NOMO-1 treated with dmso at 0.1 percent for 144 hours (cell line): ENCODE measurements around the gene LENG9.
"Not testable (repeated sequence)": the region's sequence is repeated elsewhere in the genome, so short reads cannot be mapped to it uniquely, and the experiment has no call there.

ENCODE experiments used
- DNase-seq: peaks from one replicate; lab custom pipeline; 2025; ENCODE audit not compliant: unreplicated experiment; lab: John Stamatoyannopoulos, UW

LENG9 gene

GRCh38 chr19:54460230-54461005, 3.2 kb downstream of the LENG9 start:
- DNase-seq: no peak

- DNase-seq: no peak
Observed at GRCh38 chr19:54459282-54460229, 4.0 kb downstream of the LENG9 start.

- no peak for DNase-seq
Observed at GRCh38 chr19:54458648-54459281, 4.8 kb downstream of the LENG9 start.

DNA sequence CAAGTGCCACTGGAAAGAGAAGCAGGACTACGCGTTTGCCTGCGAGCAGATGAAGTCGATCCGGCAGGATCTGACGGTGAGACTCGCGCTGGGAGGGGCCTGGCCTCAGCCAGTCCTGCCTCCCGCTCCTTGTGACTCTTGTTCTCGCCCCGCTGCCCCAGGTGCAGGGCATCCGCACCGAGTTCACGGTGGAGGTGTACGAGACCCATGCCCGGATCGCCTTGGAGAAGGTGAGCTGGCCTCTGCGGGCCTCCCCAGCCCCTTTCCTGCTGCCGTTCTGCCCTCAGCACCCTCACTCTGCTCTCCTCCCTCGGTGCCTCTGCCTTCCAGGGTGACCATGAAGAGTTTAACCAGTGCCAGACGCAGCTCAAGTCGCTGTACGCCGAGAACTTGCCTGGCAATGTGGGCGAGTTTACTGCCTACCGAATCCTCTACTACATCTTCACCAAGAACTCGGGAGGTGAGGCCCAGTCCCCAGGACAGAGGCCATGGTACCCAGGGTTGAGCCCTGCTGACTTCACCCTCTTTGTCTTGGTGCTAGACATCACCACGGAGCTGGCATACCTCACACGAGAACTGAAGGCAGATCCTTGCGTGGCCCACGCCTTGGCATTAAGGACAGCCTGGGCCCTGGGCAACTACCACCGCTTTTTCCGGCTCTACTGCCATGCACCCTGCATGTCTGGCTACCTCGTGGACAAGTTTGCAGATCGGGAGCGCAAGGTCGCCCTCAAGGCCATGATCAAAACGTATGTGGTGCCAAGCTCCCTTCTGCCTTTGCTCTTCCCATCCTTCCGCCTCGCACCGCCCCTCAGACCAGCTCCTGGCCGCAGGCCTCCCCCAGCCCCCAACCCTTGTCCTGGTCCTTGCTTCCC, 5.6 kb downstream of the LENG9 start:
- no peak for DNase-seq

- no peak for DNase-seq
Observed at GRCh38 chr19:54456423-54457373, 6.9 kb downstream of the LENG9 start.

GRCh38 chr19:54455786-54456422, 7.7 kb downstream of the LENG9 start:
- DNase-seq: no peak

- no peak for DNase-seq
Observed at GRCh38 chr19:54454781-54455675, 8.6 kb downstream of the LENG9 start.

- DNase-seq: no peak
Observed at GRCh38 chr19:54453921-54454780, 9.4 kb downstream of the LENG9 start.

GRCh38 chr19:54452626-54453025, 11.0 kb downstream of the LENG9 start:
- no peak for DNase-seq

DNA sequence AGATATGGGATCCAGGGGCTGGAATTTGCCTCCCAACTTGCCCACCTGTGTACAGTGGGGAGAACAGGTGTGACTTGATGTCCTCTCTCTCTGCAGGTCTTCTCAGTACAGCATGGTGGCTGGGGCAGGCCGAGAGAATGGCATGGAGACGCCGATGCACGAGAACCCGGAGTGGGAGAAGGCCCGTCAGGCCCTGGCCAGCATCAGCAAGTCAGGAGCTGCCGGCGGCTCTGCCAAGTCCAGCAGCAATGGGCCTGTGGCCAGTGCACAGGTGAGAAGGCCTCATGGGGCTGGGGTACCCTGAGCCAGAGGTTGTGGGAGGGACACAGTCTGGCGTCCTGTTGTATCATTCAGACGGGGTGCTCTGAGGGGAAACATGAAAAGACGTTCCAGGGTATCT, 11.6 kb downstream of the LENG9 start:
- no peak for DNase-seq

GRCh38 chr19:54451331-54451871, 12.2 kb downstream of the LENG9 start:
- peak; percentile 23 for DNase-seq

DNA sequence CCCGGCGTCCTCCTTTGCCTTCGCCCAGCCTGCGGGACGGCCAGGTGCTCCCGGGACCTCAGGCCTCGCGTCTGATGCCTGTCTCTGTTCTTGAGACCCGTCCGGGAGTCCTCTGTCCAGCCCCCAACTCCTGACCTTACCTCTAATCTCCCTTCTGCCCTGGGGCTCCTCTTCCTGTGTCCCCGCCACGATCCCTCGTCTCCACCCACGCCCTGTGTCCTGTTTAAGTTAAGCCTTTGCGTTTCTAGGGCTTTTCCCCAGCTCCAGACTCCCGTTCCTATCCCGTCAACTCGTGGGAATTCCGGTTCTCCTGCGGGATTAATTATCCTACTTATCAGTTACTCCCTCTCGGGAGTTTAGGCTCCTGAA, 13.9 kb downstream of the LENG9 start:
- no peak for DNase-seq

DNA sequence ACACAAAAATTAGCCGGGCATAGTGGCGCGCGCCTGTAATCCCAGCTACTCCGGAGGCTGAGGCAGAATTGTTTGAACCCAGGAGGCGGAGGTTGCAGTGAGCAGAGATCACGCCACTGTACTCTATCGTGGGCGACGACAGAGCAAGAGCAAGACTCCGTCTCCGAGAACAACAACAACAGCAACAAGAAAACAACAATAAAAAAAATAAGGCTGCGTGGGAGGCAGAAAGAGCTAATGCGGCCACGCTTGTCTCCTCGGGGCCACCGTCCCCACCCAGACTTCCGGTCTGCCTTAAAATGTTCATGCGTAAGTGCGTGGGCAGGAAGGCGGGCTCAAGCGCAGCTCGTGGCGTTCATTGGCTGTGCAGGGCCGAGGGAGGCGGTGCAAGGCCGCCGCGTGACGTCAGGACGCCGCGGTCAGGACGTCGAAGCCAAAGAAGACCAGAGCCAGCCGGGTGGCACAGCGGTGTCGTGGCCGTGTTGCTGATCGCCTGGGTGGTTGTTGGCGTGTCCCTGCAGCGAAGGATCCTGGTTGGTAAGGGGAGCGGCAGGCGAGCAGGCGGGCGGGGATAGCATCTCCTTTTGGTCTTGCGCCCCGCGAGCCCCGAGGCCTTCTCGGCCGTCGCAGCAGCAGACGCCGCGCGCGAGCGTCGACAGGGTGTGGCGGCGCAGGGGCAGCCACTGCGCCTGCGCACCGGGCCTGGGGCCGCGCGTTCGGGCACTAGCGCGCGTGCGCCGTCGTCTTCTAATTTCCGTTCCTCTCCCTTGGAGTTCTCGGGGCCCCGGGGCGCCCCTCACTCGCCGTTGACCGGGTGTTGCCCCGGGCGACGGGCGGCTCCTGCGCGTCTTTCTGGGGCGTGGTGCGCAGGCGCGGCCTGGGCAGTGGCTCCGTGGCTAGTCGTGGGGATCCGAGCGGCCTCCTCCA, 14.5 kb downstream of the LENG9 start, which contains the start of gene LENG8:
Gene LENG8, plus strand, starts transcription at position 426 of the 927 bp plus-strand sequence. CDS start 2,146 bp downstream, outside the sequence.
- DNase-seq: peak; percentile 98

DNA sequence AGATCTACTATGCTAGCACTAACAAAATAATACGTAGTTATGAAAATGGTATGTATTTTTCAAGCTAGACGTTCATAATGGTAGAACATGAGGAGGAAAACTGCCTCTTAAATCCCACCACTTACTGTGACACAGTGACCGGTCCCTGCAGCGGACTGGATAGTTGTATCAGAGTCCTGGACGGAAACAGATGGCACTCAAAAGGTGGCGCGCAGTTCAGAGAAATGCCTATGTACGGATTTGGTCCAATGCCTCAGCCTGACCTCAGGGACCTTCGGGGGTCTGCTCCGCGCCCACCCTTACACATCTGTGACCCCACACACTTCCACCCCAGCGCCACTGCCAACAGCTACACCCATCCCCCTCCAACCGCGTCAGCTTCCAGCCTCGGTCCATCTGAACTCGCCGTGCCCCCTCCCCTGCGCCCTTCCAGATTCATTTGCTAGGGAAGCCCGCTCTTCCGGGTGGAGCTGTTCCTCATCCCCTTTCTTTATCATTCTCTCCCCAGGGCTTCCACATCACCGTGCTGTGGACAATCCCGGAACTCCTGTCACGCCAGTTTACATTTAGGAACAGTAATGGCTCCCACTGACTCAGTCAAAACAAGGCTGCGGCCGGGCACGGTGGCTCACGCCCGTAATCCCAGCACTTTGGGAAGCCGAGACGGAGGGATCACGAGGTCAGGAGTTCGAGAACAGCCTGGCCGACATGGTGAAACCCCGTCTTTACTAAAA, 15.4 kb downstream of the LENG9 start:
- DNase-seq: no peak

DNA sequence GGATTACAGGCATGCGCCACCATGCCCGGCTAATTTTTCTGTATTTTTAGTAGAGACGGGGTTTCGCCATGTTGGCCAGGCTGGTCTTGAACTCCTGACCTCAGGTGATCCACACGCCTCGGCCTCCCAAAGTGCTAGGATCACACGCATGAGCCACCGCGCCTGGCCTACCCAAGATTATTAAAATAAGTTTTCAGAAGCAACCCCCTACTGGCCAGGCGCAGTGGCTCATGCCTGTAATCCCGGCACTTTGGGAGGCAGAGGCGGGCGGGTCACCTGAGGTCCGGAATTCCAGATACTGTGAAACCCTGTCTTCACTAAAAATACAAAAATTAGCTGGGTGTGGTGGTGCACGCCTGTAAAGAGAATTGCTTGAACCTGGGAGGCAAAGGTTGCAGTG, 17.2 kb downstream of the LENG9 start:
- not testable (repeated sequence) for DNase-seq
